Mammary epithelial cell (primary cell): ENCODE results near the gene RBBP6.

Source experiments
- CTCF ChIP-seq, 2 donors: IDR thresholded peaks in 1 of 2; conservative IDR thresholded peaks in 1 of 2; 2 replicates each; pipeline ENCODE4 v1.5.1; 2011 to 2012; ENCODE audit warnings: inconsistent platforms in 2 of 2, low read length in 2 of 2, mild to moderate bottlenecking in 2 of 2, control low read depth in 1 of 2, low read depth in 1 of 2; ENCODE audit not compliant: insufficient read depth in 1 of 2; ENCODE audit errors: extremely low read depth in 1 of 2
- EZH2 ChIP-seq: IDR thresholded peaks from 2 replicates; pipeline ENCODE4 v1.6.1; 2012; ENCODE audit warnings: low read length, inconsistent platforms, borderline replicate concordance

- no peak for TF ChIP-seq CTCF (conservative IDR thresholded peaks at IDR 0.05 in 1 of 2, IDR thresholded peaks at IDR 0.05 in 1 of 2; ENCODE audit: extremely low read depth in 1 of 2, insufficient read depth in 1 of 2, low read depth in 1 of 2, low read length in 2 of 2)
- TF ChIP-seq EZH2, result no peak
Observed at GRCh38 chr16:24524855-24525677, 14.3 kb upstream of the RBBP6 start.
